ENCODE results near the gene CPB1. TPM values are rescaled to one million over a fixed set of nuclear protein-coding genes. Genes with fewer than 3 reads are reported as not detected.

Gene CPB1
- total and polyA plus RNA-seq, 7 donors = 0.59 to 6.2 (median 1.6) TPM; not detected in 1

- DNase-seq (no peak), ATAC-seq (no peak)
- Histone ChIP-seq H3K36me3 (ENCODE audit: insufficient read depth in 1 of 2, low read depth in 1 of 2) (no peaks in the 10 kb centered on the region), H3K9me3 (no peaks in the 10 kb centered on the region), H3K4me3 (no peak overlapping the region), H3K27ac (peak overlapping the region; percentile 55), H3K4me1 (no peaks in the 10 kb centered on the region), H3K27me3 (ENCODE audit: insufficient read depth in 3 of 3, low read length in 2 of 3) (no peaks in the 10 kb centered on the region)
- intact Hi-C loops (cut with DNase I) = no loop called here
- TF ChIP-seq, protein P1, sequence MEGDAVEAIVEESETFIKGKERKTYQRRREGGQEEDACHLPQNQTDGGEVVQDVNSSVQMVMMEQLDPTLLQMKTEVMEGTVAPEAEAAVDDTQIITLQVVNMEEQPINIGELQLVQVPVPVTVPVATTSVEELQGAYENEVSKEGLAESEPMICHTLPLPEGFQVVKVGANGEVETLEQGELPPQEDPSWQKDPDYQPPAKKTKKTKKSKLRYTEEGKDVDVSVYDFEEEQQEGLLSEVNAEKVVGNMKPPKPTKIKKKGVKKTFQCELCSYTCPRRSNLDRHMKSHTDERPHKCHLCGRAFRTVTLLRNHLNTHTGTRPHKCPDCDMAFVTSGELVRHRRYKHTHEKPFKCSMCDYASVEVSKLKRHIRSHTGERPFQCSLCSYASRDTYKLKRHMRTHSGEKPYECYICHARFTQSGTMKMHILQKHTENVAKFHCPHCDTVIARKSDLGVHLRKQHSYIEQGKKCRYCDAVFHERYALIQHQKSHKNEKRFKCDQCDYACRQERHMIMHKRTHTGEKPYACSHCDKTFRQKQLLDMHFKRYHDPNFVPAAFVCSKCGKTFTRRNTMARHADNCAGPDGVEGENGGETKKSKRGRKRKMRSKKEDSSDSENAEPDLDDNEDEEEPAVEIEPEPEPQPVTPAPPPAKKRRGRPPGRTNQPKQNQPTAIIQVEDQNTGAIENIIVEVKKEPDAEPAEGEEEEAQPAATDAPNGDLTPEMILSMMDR (IDR thresholded peaks at IDR 0.05) = no peak
- 52 to 66% (median 57%) methylated on average over 2 of the region's 2 CpGs for WGBS, 3 donors
Measured at GRCh38 chr3:148790370-148790769, 37.2 kb upstream of the CPB1 start.

- no peak overlapping the region for H3K4me3 ChIP-seq
- H3K9me3 ChIP-seq = no peaks in the 10 kb centered on the region
- ATAC-seq (peak in 3 of 4 donors; percentile 39 to 75 (median 51)), DNase-seq (peak in 1 of 2 donors; percentile 15)
- intact Hi-C loops (cut with DNase I) = no loop called here
- H3K27ac ChIP-seq = peak overlapping the region; percentile 55
- TF ChIP-seq, protein P1 (IDR thresholded peaks at IDR 0.05) = no peak
- H3K36me3 ChIP-seq (ENCODE audit: insufficient read depth in 1 of 2, low read depth in 1 of 2) = no peaks in the 10 kb centered on the region
- 20 to 33% (median 32%) methylated on average over 6 of the region's 6 CpGs for WGBS, 3 donors
- no peaks in the 10 kb centered on the region for H3K4me1 ChIP-seq
- H3K27me3 ChIP-seq (ENCODE audit: insufficient read depth in 3 of 3, low read length in 2 of 3) = no peaks in the 10 kb centered on the region
Measured at GRCh38 chr3:148790851-148791735, 36.5 kb upstream of the CPB1 start.

DNA sequence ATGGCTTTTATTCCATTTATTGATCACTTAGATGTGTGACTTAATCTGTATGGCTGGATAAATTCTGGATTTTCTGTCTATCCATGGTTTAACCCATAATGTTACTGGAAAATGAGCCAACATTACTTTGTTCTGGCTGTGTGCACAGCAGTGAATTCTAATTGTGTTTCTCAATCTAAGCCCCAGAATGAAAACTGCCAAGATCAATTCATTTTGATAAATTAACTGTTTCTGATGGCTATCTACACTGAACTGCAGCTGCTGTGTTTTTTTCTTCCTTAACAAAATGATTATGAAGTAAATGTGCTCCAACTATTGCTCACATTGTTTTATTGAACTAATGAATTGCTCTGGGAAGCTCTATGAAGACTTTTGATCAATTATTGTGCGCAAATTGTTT is 35.7 kb upstream of the CPB1 start:
- no peaks in the 10 kb centered on the region for H3K4me1 ChIP-seq
- intact Hi-C loops (cut with DNase I) = no loop called here
- 93 to 97% (median 96%) methylated on average over 1 of the region's 1 CpG for WGBS, 3 donors
- ATAC-seq (no peak), DNase-seq (no peak)
- TF ChIP-seq, protein P1 (IDR thresholded peaks at IDR 0.05) = no peak
- H3K9me3 ChIP-seq = no peaks in the 10 kb centered on the region
- H3K27me3 ChIP-seq (ENCODE audit: insufficient read depth in 3 of 3, low read length in 2 of 3) = no peaks in the 10 kb centered on the region
- H3K36me3 ChIP-seq (ENCODE audit: insufficient read depth in 1 of 2, low read depth in 1 of 2) = no peaks in the 10 kb centered on the region
- H3K4me3 ChIP-seq = no peak overlapping the region
- H3K27ac ChIP-seq = peak overlapping the region; percentile 16

GRCh38 chr3:148792516-148792915 is 35.1 kb upstream of the CPB1 start:
- H3K27me3 ChIP-seq (ENCODE audit: insufficient read depth in 3 of 3, low read length in 2 of 3) = no peaks in the 10 kb centered on the region
- TF ChIP-seq, protein P1 (IDR thresholded peaks at IDR 0.05) = no peak
- ATAC-seq = no peak
- WGBS, 3 donors = 31 to 44% (median 43%) methylated on average over 1 of the region's 1 CpG
- H3K27ac ChIP-seq = no peak overlapping the region
- no peaks in the 10 kb centered on the region for H3K36me3 ChIP-seq (ENCODE audit: insufficient read depth in 1 of 2, low read depth in 1 of 2)
- DNase-seq = no peak
- H3K4me3 ChIP-seq = no peak overlapping the region
- no peaks in the 10 kb centered on the region for H3K4me1 ChIP-seq
- intact Hi-C loops (cut with DNase I) = no loop called here
- H3K9me3 ChIP-seq = no peaks in the 10 kb centered on the region

Data from psoas muscle (tissue), 8 donors.